Epithelial cell of esophagus (primary cell): ENCODE data around the gene KAZN.

Source experiments
- DNase-seq: peaks from one replicate; pipeline ENCODE4 v3.0.0; 2010; ENCODE audit warnings: low read depth
- H3K4me3 ChIP-seq: 2 replicates; pipeline ENCODE4 v1.5.1; 2011; ENCODE audit warnings: mild to moderate bottlenecking, low read length, control low read depth
- CTCF ChIP-seq: IDR thresholded peaks from 2 replicates; pipeline ENCODE4 v1.5.1; 2011; ENCODE audit warnings: low read depth, mild to moderate bottlenecking, low read length, control low read depth, inconsistent platforms; ENCODE audit not compliant: insufficient read depth; ENCODE audit errors: missing control alignments

Gene KAZN

GRCh38 chr1:15008783-15009729, 410.6 kb downstream of the KAZN start:
- DNase-seq = no peak
- TF ChIP-seq CTCF = no peak

GRCh38 chr1:15011160-15011559, 412.7 kb downstream of the KAZN start:
- no peak for TF ChIP-seq CTCF
- DNase-seq = no peak
- H3K4me3 ChIP-seq = no peak overlapping the region

More at GRCh38 chr1:15008783-15009729, 410.6 kb downstream of the KAZN start:
- no peak overlapping the region for H3K4me3 ChIP-seq

- DNase-seq = no peak
- TF ChIP-seq CTCF = no peak
Observed at GRCh38 chr1:15011661-15012060, 413.2 kb downstream of the KAZN start.

GRCh38 chr1:15012822-15013221, 414.3 kb downstream of the KAZN start:
- H3K4me3 ChIP-seq = no peak overlapping the region
- DNase-seq = no peak
- TF ChIP-seq CTCF = no peak

More at GRCh38 chr1:15011661-15012060, 413.2 kb downstream of the KAZN start:
- H3K4me3 ChIP-seq = no peak overlapping the region

GRCh38 chr1:15013767-15014166, 415.3 kb downstream of the KAZN start:
- no peak for TF ChIP-seq CTCF
- no peak overlapping the region for H3K4me3 ChIP-seq
- DNase-seq = no peak

GRCh38 chr1:15014516-15014915, 416.0 kb downstream of the KAZN start:
- no peak for TF ChIP-seq CTCF
- H3K4me3 ChIP-seq = no peak overlapping the region
- DNase-seq = no peak

GRCh38 chr1:15016001-15016400, 417.5 kb downstream of the KAZN start:
- TF ChIP-seq CTCF = no peak
- no peak for DNase-seq
- no peak overlapping the region for H3K4me3 ChIP-seq
